GM12875 (cell line): Measurements from ENCODE around the gene MPC2.
A peak's percentile ranks its signal among the peaks of the same experiment; 100 is the strongest.

ENCODE experiments used
- H3K4me3 ChIP-seq: one replicate; pipeline ENCODE4 v1.5.1; 2011; ENCODE audit warnings: low read depth, low read length, control low read depth
- TF ChIP-seq, protein P1 (sequence below): IDR thresholded peaks from 2 replicates; pipeline ENCODE4 v1.5.1; 2011; ENCODE audit warnings: low read depth, mild to moderate bottlenecking, control low read depth, inconsistent platforms, low read length, moderate library complexity, borderline replicate concordance; ENCODE audit not compliant: insufficient read depth

Gene MPC2

DNA sequence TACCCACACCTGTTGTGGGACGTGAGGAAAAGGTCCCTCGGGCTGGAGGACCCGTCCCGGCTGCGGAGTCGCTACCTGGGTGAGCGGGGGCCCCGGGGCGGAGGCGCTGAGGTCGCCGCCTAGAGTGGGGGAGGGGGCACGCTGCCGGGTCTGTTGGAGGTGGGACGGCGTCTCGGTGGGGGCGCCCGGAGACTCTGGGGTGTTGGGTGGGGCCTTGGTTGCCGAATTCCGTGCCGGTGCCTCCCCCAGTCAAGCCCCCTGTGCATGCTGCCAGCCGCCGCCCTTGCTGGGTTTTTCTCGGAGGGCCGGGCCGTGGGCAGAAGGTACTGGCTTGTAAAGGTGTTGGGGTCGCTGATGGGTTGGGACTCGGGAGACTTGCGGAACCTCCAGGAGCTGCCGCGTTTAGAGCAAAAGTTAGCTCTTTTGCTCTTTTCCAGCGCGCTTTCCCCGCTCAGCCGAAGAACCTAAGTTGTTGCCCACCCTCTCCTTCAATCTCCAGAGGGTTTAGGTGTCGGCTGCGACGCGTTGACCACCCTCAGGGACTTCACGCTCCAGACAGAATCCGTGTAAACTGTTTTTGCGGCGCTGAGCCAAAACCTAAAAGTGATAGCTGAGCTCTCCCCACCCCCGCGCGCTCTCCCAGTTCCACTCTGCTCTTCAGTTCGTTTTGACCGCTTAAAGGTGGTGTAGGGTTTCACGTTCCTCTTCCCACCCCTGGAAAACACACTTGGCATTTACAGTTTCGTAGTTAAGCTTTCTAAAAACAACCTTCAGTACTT lies at the start of gene MPC2:
Gene MPC2, minus strand, starts transcription at position 143 of the 779 bp plus-strand sequence. CDS start 1,231 bp downstream, outside the sequence.
- peak within 1 kb of the TSS; percentile 87 for H3K4me3 ChIP-seq
- TF ChIP-seq, protein P1, sequence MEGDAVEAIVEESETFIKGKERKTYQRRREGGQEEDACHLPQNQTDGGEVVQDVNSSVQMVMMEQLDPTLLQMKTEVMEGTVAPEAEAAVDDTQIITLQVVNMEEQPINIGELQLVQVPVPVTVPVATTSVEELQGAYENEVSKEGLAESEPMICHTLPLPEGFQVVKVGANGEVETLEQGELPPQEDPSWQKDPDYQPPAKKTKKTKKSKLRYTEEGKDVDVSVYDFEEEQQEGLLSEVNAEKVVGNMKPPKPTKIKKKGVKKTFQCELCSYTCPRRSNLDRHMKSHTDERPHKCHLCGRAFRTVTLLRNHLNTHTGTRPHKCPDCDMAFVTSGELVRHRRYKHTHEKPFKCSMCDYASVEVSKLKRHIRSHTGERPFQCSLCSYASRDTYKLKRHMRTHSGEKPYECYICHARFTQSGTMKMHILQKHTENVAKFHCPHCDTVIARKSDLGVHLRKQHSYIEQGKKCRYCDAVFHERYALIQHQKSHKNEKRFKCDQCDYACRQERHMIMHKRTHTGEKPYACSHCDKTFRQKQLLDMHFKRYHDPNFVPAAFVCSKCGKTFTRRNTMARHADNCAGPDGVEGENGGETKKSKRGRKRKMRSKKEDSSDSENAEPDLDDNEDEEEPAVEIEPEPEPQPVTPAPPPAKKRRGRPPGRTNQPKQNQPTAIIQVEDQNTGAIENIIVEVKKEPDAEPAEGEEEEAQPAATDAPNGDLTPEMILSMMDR, result no peak

DNA sequence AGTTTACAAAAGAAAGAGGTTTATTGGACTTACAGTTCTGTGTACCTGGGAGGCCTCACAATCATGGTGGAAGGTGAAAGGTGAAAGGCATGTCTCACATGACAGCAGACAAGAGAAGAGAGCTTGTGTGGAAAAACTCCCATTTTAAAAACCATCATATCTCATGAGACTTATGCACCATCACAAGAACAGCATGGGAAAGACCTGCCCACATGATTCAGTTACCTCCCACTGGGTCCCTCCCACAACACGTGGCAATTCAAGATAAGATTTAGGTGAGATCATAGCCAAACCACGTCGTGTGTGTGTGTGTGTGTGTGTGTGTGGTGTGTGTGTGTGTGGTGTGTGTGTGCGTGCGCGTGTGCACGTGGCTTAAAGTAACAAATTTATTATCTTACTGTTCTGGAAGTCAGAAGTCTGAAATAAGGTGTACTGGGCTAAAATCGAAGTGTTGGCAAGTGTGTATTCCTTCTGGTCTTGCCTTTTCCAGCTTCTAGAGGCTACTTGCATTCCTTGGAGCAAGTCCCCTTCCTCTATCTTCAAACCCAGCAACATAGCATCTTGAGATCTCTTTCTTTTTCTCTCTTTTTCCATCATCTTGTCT lies 48.1 kb upstream of the MPC2 start:
- H3K4me3 ChIP-seq, result no peak overlapping the region
- TF ChIP-seq, protein P1, result no peak

DNA sequence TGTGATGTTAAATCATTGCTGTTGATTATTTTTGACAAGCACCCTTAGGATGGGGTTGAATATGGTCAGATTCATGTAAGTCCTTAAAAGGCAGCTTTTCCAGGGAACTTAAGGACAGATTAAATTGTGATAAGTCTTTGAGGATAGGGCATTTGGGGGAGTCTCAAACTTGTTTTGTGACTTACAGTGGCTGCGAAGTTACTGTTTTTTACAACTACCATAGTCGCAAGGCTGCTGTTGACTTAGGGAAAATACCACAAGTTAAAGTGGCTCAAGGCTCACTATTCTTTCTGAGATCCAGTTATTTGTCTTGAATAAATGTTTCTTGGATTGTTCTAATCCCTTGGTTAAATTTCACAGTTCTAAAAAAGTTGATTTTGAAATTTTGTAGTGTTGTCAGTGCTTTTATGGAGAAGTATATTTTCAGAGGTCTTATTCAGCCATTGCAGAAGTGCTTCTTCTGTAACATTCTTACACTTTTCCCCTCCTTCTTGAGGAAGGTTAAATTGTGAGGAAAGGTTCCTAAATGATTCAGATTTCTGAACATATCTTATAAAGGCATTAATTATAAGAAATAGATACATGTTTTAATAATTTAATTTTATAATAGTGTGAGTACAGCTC lies 47.0 kb upstream of the MPC2 start:
- H3K4me3 ChIP-seq, result no peak overlapping the region
- TF ChIP-seq, protein P1, result no peak

DNA sequence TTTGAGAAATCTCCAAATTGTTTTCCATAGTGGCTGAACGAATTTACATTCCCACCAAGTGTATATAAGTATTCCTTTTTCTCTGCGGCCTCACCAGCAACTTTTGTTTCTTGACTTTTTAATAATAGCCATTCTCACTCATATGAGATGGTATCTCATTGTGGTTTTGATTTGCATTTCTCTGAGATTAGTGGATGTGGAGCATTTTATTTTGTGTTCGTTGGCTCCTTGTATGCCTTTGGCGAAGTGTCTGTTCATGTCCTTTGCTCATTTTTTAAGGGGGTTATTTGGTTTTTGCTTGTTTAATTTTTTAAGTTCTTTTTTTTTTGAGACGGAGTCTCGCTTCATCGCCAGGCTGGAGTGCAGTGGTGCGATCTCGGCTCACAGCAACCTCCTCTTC lies 45.1 kb upstream of the MPC2 start:
- TF ChIP-seq, protein P1, result no peak
- H3K4me3 ChIP-seq, result no peak overlapping the region

DNA sequence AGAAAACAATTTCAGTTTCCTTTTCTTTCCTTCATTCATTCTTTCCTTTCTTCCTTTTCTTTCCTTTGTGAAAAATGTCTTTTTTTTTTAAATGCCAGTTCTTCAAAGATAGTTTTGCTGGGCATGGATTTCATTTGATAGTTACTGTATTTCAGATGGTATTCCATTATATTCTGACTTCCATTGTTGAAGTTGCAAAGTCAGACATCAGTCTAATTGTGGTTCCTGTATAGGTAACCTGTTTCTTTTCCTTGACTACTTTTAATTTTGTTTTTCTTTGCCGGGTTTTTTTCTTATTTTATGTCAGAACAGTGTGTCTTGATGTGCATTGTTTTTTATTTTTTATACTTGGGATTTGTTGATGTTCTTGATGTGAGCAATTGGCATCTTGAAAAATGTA lies 40.4 kb upstream of the MPC2 start:
- no peak overlapping the region for H3K4me3 ChIP-seq
- TF ChIP-seq, protein P1, result no peak

DNA sequence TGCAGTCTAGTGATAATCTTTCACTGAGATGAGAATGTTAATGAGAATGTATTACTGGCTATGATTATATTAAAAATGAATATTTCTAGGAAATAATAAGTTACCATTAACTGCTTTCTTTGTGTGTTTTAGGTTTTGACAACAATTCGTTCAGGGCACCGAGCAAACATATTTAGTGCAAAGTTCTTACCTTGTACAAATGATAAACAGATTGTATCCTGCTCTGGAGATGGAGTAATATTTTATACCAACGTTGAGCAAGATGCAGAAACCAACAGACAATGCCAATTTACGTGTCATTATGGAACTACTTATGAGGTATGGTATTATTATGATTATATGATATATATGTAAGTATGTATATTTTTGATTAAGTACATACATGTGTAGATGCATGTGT lies 37.8 kb upstream of the MPC2 start:
- TF ChIP-seq, protein P1, result no peak
- H3K4me3 ChIP-seq, result no peak overlapping the region

DNA sequence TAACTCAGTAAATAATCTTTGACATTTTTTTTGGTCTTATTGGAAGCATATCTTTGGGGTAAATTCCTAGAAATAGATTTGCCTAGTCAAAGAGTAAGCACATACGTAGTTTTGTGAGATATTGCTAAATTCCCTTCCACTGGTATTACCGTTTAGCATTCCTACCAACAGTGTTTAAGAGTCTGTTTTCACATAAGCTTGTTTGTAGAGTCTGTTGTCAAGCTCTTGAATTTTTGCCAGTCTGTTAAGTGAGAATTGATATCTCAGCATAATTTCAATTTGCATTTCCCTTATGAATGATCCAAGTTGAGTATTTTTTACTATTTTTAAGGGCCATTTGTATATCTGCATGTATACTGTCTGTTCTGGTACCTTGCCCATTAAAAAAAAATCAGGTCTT lies 37.0 kb upstream of the MPC2 start:
- no peak overlapping the region for H3K4me3 ChIP-seq
- TF ChIP-seq, protein P1, result no peak
